NCI-H748 (cell line): ENCODE measurements around the gene CAPN15.

Experiments
- DNase-seq: peaks from one replicate; lab custom pipeline; 2025; ENCODE audit not compliant: unreplicated experiment; lab: John Stamatoyannopoulos, UW

The CAPN15 gene

GRCh38 chr16:525123-525519, 2.4 kb upstream of the CAPN15 start:
- no peak for DNase-seq

GRCh38 chr16:525520-526180, 1.9 kb upstream of the CAPN15 start:
- DNase-seq = no peak

DNA sequence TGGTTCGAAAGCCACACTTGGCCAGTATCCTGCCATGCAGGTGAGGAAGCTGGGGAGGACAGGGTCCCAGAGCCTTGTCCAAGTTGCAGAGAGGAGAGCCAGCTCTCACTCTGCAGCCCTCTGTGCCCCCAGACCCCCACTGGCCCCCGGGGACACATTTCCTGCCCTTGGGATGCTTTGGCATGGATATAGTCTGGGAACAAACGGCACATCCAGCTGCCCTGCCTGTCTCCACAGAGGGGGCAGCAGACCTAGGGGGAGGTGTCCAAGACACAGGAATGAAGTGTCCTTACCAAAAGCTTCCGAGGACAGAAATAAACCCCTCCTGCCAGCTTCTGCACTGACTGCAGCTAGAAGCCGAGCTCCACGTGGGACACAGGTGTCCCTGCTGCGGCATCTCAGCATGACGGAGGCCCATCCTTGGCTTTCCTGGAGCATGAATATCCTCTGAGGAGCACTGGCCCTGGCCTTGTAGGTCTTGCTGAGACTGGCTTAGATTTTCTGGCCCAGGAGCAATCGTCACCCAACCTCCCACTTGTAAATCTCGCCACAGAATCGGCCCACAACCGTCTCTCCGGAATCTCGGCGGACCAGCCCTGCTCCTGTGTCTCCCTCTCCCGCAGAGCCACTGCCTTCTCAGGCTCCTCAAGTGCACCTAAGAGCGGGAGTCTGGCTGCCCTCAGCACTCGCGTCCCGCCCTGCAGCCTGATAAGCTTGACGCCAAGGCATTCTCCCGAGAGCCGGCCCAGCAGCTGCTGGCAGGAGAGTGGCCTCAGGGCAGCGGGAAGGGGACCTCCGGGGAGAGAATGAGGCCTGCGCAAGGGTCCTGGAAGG, 1.1 kb upstream of the CAPN15 start:
- DNase-seq = peak; percentile 64

DNA sequence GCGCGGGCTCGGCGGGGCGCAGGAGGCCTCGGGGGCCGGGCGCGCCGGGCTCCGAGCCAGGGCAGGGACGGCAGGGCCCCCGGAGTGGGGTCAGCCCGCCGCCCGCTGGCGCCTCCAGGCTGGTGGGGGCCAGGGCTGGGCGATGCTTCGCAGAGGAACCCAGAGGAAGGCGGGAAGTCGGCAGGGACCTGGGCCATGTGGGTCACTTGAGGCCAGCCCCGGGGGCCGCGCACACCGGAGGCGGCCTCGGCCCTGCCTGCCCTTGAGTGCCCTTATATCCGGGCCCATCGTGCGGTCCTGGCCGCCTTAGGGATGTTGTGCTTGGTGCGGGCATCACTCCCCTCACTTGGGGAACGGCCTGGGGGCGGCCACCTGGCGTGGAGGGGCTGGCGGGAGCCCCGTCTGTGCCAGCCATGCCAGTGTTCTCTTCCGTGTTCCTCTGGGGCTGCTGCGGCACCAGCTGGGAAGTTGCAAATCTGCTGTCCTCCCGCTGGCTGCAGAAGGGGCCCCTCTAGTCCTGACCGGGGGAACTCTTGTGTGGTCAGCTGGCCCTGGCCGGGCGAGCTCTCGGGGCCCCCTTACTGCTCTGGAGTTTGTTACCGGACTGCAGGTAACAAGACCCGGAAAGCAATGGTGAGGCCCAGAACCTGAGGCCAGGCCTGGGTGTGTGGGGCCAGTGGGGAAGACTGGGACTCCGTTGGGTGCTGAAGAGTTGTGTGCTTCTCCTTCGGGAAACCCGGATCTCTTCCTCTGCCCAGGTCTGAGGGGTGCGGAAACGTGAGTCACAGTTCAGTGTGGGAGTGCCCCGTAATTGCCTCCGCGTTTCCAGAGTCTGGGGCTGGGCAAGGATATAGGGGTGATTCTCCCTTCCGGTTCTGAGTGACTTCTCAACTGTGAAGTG, 849 bp downstream of the CAPN15 start:
- DNase-seq = peak; percentile 28

GRCh38 chr16:529012-529575, 1.6 kb downstream of the CAPN15 start:
- DNase-seq = no peak

DNA sequence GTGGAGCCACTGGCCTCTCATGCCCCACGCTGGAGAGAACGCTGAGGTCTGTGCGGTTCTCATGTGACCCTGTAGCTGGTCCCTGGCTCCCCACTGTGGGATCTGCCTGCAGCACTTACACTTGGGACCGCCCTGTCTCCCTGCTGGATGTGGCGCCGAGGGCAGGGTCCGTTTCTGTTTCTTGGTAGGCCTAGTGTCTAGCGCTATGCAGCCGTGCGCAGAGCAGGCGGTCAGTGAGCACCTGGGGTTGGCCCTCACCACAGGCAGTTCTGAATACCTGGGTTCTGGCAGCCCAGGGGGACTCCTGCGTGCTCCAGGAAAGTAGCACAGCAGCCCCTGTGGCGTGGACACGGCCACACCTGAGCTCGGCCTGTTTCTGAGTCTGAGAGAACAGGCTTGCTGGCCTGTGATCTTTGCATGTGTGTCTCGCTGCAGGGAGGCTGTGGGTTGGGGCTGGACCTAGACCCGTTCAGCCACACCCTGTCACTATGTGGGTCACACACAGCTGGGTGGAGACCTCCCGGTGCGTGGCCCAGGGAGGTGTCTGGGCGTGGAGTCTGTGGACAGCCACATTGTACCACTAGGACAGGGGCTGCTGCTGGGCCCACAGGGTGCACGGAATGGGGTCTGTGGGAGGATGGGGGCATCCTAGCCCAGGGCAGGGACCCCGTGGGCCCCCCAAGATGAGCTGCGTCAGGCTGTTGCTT, 2.8 kb downstream of the CAPN15 start:
- no peak for DNase-seq

DNA sequence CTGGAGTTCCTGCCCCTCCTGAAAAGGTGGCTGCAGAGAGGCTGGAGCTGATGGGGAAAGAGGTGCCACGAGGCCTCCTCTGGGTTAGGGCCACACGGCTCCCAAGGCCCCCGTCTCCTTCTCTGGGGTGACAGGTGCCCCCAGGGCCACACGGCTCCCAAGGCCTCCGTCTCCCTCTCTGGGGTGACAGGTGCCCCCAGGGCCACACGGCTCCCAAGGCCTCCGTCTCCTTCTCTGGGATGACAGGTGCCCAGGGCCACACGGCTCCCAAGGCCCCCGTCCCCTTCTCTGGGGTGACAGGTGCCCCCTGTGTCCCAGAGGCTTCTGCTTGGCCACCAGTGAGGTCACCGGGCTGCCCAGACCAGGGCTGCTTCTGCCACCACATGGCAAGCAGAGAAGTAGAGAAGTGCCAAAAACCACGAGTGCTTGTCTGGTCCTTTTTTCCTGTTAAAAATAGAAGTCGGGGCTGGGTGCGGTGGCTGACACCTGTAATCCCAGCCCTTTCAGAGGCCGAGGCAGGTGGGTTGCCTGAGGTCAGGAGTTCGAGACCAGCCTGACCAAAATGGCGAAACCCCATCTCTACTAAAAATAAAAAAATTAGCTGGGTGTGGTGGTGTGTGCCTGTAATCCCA, 4.1 kb downstream of the CAPN15 start:
- no peak for DNase-seq

GRCh38 chr16:533391-534123, 6.0 kb downstream of the CAPN15 start:
- no peak for DNase-seq

DNA sequence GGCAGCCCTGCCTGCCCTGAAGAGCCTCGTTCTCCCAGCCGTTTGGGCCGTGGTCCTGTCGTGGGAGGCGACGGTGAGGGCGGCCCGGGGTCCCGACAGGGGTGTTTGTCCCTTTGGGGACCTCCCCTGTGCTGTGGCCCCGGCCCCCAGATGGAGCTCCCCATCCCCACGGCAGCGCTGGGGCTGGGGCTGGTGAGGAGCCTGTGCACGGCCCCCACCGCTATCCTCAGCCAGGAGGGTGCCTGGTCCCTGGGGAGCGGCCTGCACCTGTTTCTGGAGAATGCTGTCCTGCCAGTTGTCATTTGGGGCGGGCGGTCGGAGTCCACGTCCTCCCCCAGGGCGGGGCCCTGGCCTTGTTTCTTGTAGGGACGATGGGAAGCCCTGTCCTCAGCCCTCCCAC, 6.6 kb downstream of the CAPN15 start:
- DNase-seq = no peak

DNA sequence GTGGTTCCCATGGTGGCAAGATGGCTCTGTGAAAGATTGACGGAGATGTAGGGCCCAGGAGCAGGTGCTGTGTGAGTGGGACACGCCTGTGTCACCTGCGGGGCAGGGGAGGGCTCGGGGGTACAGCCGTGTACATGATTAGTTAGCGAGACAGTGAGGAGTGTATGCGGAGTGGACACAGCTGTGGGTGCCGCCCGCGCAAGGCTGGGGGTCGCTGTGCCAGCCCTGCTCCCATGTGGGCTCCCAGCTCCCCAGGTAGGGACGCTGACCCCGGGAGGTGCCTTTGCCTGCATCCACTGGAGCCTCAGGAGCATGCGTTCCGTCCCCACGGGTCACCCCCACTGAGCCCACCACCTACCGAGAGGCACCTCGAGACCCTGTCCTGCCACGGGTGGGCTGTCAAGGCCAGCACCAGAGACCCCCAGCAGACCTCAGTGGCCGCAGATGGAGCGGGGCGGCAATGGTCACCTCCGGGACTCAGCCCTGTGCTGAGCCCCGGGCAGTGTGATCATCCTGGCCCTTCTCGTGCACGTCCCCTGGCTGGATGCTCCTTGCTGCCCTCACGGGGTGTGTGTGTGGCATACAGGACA, 7.4 kb downstream of the CAPN15 start:
- DNase-seq = no peak

GRCh38 chr16:535446-536405, 8.2 kb downstream of the CAPN15 start:
- no peak for DNase-seq

GRCh38 chr16:536746-537145, 9.2 kb downstream of the CAPN15 start:
- DNase-seq = no peak

- DNase-seq = no peak
Observed at GRCh38 chr16:537415-538335, 10.2 kb downstream of the CAPN15 start.

DNA sequence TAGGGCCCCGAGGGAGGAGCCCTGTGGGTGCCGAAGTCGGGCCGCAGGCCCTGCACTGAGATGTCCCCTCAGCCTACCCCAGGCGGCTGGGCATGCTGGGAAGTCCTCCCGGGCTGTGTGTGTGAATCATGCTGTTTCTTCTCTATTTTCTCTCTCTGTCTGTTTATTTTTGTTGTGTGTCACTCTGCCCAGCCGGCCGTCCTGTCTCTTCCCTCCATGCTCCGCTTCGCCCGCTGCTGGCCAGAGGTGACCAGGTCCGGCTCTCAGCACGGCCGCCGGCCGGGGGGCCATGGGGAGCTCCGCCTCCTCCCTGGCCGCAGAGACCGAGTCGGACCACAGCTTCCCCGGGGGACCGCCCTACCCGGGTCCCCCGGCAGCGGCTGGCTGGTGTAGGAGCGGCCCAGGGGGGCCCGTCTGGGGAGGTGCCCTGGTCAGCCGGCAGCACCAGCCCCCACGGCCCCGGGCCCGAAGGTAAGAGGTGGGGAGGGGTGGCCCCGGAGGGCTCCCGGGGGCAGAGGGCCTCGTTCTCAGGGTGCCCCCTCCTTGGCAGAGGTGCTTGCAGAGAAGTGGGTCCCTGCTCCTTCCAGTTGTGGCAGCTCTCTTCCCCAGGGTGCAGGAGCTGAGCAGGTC, 12.5 kb downstream of the CAPN15 start:
- no peak for DNase-seq

- DNase-seq = no peak
Observed at GRCh38 chr16:540645-541340, 13.3 kb downstream of the CAPN15 start.
